IMR-90 (cell line): ENCODE data around the gene CORO1C. TPM values are rescaled to one million over a fixed set of nuclear protein-coding genes. Genes with fewer than 3 reads are reported as not detected.

Experiments used
- ATAC-seq: fragments of 200-7000 bp; cut with Tn5 transposase; 2 replicates; pipeline ENCODE4 v1.9.1; 2020; ENCODE audit warnings: low read depth, mild to moderate bottlenecking, moderate library complexity
- BruUV-seq: library from RNA; stranded (reverse); fragments of 400-500 nt; replicated peaks from 2 replicates; lab custom pipeline; 2021; lab: Mats Ljungman, UMichigan
- CTCF ChIA-PET: fragments of 300-600 bp; formaldehyde crosslinking; extraction: SDS; loops from one replicate; lab custom pipeline; 2021; ENCODE audit warnings: antibody characterized with exemption; lab: Yijun Ruan, JAX
- POLR2A ChIA-PET: fragments of 300-600 bp; sonication (Branson Sonifier 250); formaldehyde crosslinking; loops from one replicate; lab custom pipeline; 2022; ENCODE audit warnings: antibody characterized with exemption; ENCODE audit not compliant: unreplicated experiment; lab: Charles Lee
- DNase-seq: peaks from one replicate; pipeline ENCODE4 v3.0.0; 2013
- H2AFZ ChIP-seq: replicated peaks from 2 replicates; pipeline ENCODE3; 2013; ENCODE audit warnings: low read length, mild to moderate bottlenecking; ENCODE audit not compliant: poor library complexity
- H2AK5ac ChIP-seq: 2 replicates; pipeline ENCODE4 v1.6.1; 2013; ENCODE audit warnings: low read depth, low read length, inconsistent platforms
- H2AK9ac ChIP-seq: replicated peaks from 2 replicates; pipeline ENCODE3; 2013; ENCODE audit warnings: mild to moderate bottlenecking, low read depth, low read length, moderate library complexity; ENCODE audit not compliant: poor library complexity
- H2BK120ac ChIP-seq: 2 replicates; pipeline ENCODE4 v1.6.1; 2013; ENCODE audit warnings: low read depth, low read length, inconsistent platforms
- H2BK15ac ChIP-seq: 3 replicates; pipeline ENCODE4 v1.6.1; 2013; ENCODE audit warnings: low read depth, low read length, inconsistent platforms
- H2BK20ac ChIP-seq: 2 replicates; pipeline ENCODE4 v1.6.1; 2013; ENCODE audit warnings: low read depth, mild to moderate bottlenecking, inconsistent platforms, low read length, moderate library complexity
- H2BK5ac ChIP-seq: 2 replicates; pipeline ENCODE4 v1.6.1; 2013; ENCODE audit warnings: mild to moderate bottlenecking, low read depth, low read length, inconsistent platforms; ENCODE audit not compliant: poor library complexity, severe bottlenecking
- H3K14ac ChIP-seq: replicated peaks from 2 replicates; pipeline ENCODE4 v1.6.1; 2013; ENCODE audit warnings: low read depth, low read length, inconsistent platforms
- H3K18ac ChIP-seq: 2 replicates; pipeline ENCODE4 v1.6.1; 2013; ENCODE audit warnings: low read depth, low read length, control low read depth
- H3K23ac ChIP-seq: 2 replicates; pipeline ENCODE4 v1.6.1; 2013; ENCODE audit warnings: low read depth, low read length, inconsistent platforms
- H3K27ac ChIP-seq: 2 replicates; pipeline ENCODE4 v1.5.1; 2013; ENCODE audit warnings: mild to moderate bottlenecking, control low read depth, low read length; ENCODE audit not compliant: insufficient read depth
- H3K27me3 ChIP-seq: 2 replicates; pipeline ENCODE4 v1.6.1; 2013; ENCODE audit warnings: low read length; ENCODE audit not compliant: control insufficient read depth, insufficient read depth
- H3K36me3 ChIP-seq: 2 replicates; pipeline ENCODE4 v1.6.1; 2013; ENCODE audit warnings: low read length, mixed read lengths; ENCODE audit not compliant: control insufficient read depth, insufficient read depth
- H3K4ac ChIP-seq: 2 replicates; pipeline ENCODE4 v1.6.1; 2013; ENCODE audit warnings: low read depth, low read length, inconsistent platforms
- H3K4me1 ChIP-seq: 2 replicates; pipeline ENCODE4 v1.6.1; 2013; ENCODE audit warnings: low read length, mixed read lengths; ENCODE audit not compliant: control insufficient read depth, insufficient read depth
- H3K4me2 ChIP-seq: 2 replicates; pipeline ENCODE4 v1.6.1; 2013; ENCODE audit warnings: low read depth, mild to moderate bottlenecking, control low read depth, low read length, moderate library complexity
- H3K4me3 ChIP-seq: 2 replicates; pipeline ENCODE4 v1.5.1; 2013; ENCODE audit warnings: low read depth, mild to moderate bottlenecking, control low read depth, low read length, moderate library complexity; ENCODE audit not compliant: insufficient read depth
- H3K56ac ChIP-seq: 2 replicates; pipeline ENCODE4 v1.6.1; 2013; ENCODE audit warnings: low read length, inconsistent platforms; ENCODE audit not compliant: insufficient read depth; ENCODE audit errors: extremely low read depth
- H3K79me1 ChIP-seq, 2 experiments: 2 replicates each; pipeline ENCODE4 v1.6.1; 2013; ENCODE audit warnings: low read length in 2 of 2, inconsistent platforms in 1 of 2, low read depth in 1 of 2
- H3K9ac ChIP-seq: 2 replicates; pipeline ENCODE4 v1.6.1; 2013; ENCODE audit warnings: low read depth, low read length, control low read depth
- H3K9me1 ChIP-seq: 2 replicates; pipeline ENCODE4 v1.6.1; 2013; ENCODE audit warnings: low read length, inconsistent platforms; ENCODE audit not compliant: insufficient read depth
- H3K9me3 ChIP-seq: 2 replicates; pipeline ENCODE4 v1.6.1; 2013; ENCODE audit warnings: low read length; ENCODE audit not compliant: control insufficient read depth, insufficient read depth
- H4K20me1 ChIP-seq: 2 replicates; pipeline ENCODE4 v1.6.1; 2013; ENCODE audit warnings: low read length, inconsistent platforms; ENCODE audit not compliant: insufficient read depth
- H4K5ac ChIP-seq: 2 replicates; pipeline ENCODE4 v1.6.1; 2013; ENCODE audit warnings: mild to moderate bottlenecking, low read depth, low read length, control low read depth
- H4K8ac ChIP-seq, 2 experiments: 2 replicates each; pipeline ENCODE4 v1.6.1; 2013; ENCODE audit warnings: low read depth in 2 of 2, low read length in 2 of 2, control low read depth in 1 of 2, inconsistent platforms in 1 of 2
- H4K91ac ChIP-seq: 2 replicates; pipeline ENCODE4 v1.6.1; 2013; ENCODE audit warnings: low read depth, low read length, inconsistent platforms; ENCODE audit not compliant: insufficient read depth
- MAFK ChIP-seq: IDR thresholded peaks from 2 replicates; pipeline ENCODE4 v1.6.1; 2012; ENCODE audit warnings: low read depth, low read length, improper control_type of control experiment
- RCOR1 ChIP-seq: IDR thresholded peaks from 2 replicates; pipeline ENCODE4 v1.6.1; 2012; ENCODE audit warnings: mild to moderate bottlenecking, low read length, improper control_type of control experiment; ENCODE audit not compliant: insufficient replicate concordance
- WGBS, 2 experiments: methylation state at CpG; one replicate each; pipeline versions ENCODE4 v1.1.5 to v1.1.7; 2013; ENCODE audit warnings: missing lambda C conversion rate in 2 of 2; ENCODE audit not compliant: insufficient read length in 1 of 2; ENCODE audit errors: extremely low coverage in 2 of 2; 5-methylcytosine and 5-hydroxymethylcytosine counted together
- dilution Hi-C: fragments of 300-500 bp; cut with HindIII; formaldehyde crosslinking; loops from one replicate; pipeline ENCODE4 v1.14.3; 2018; ENCODE audit warnings: low sequenced_read_pairs; ENCODE audit not compliant: unreplicated experiment
- in situ Hi-C: fragments of 300-500 bp; cut with MboI; formaldehyde crosslinking; loops from 3 replicates; pipeline ENCODE4 v1.14.3; 2019; ENCODE audit warnings: low sequenced_read_pairs, inconsistent platforms, mixed read lengths
- intact Hi-C: fragments of 100-400 bp; cut with micrococcal nuclease; formaldehyde crosslinking; loops from 2 replicates; pipeline ENCODE4 v1.10.0; 2022
- polyA plus RNA-seq, 3 experiments: library from polyadenylated mRNA; depleted of rRNA; stranded (reverse); fragments of >200 nt; gene quantifications; 2 replicates each; pipeline ENCODE4 v1.2.3, GENCODE V29; 2012; ENCODE audit warnings: low replicate concordance in 1 of 3
- total RNA-seq: library from RNA; depleted of rRNA; stranded (reverse); fragments of >200 nt; gene quantifications from 2 replicates; pipeline ENCODE4 v1.2.3, GENCODE V29; 2012

CORO1C gene
- total and polyA plus RNA-seq, 2 of the 4 experiments (the other 2 are of a cell fraction), result 675 to 1,100 TPM

- H4K20me1 ChIP-seq, result peaks cover 58% of the 10 kb centered on the region
- H3K79me1 ChIP-seq, result peaks cover 0 to 23% of the 10 kb centered on the region in 2 experiments; a peak in 2 of 4 replicates
- intact Hi-C loops (no loop called here), dilution Hi-C loops (no loop called here), in situ Hi-C loops (no loop called here)
- ChIA-PET POLR2A (interaction anchor here (0.6 kb wide), 2 partner anchors 29 to 115 kb away, joined by 3 read pairs; no protein-coding TSS in a partner anchor), CTCF (interaction anchor here (1.0 to 1.6 kb wide), 3 partner anchors 16 to 119 kb away, joined by 3 to 4 read pairs (median 3); no protein-coding TSS in a partner anchor)
- H3K27me3 ChIP-seq, result no peaks in the 10 kb centered on the region
- H2AFZ ChIP-seq, result no peak overlapping the region
- peak overlapping the region; percentile 57; the same call in 1 of the 2 replicates for H2AK5ac ChIP-seq
- H2BK20ac ChIP-seq, result peak overlapping the region; percentile 61; the same call in 1 of the 2 replicates
- H4K91ac ChIP-seq, result 0 out of 2 replicates have a peak overlapping the region, but pooled peaks have one; percentile 51
- H3K14ac ChIP-seq, result peak overlapping the region; percentile 53; the same call in 1 of the 2 replicates
- peak overlapping the region; percentile 78; the same call in 1 of the 2 replicates for H3K4ac ChIP-seq
- peak overlapping the region; percentile 60; the same call in 1 of the 2 replicates for H3K9ac ChIP-seq
- peak overlapping the region; percentile 60; the same call in 1 of the 2 replicates for H3K56ac ChIP-seq
- H3K4me2 ChIP-seq, result peak overlapping the region; percentile 55; the same call in 1 of the 2 replicates
- H2BK120ac ChIP-seq, result peak overlapping the region; percentile 65
- H3K18ac ChIP-seq, result peak overlapping the region; percentile 92
- no peak overlapping the region for H3K4me3 ChIP-seq
- peak overlapping the region; percentile 83; the same call in 1 of the 2 replicates for H3K23ac ChIP-seq
- WGBS, 2 experiments, result no CpG with 5 or more reads among the region's 4 CpGs
- H3K36me3 ChIP-seq, result peaks cover 6% of the 10 kb centered on the region
- peak overlapping the region; percentile 97 for H2BK5ac ChIP-seq
- peak overlapping the region; percentile 73; the same call in 1 of the 2 replicates for H3K27ac ChIP-seq
- DNase-seq (no peak), ATAC-seq (peak; percentile 10; the same call in 1 of the 2 replicates)
- H2BK15ac ChIP-seq, result no peak overlapping the region
- TF ChIP-seq MAFK (0 out of 2 replicates have a peak, but pooled peaks have one; percentile 1), RCOR1 (no peak)
- peaks cover 25% of the 10 kb centered on the region for H3K4me1 ChIP-seq
- peak overlapping the region in 1 of 2 experiments; percentile 68; a peak in 2 of 4 replicates for H4K8ac ChIP-seq
- H3K9me1 ChIP-seq, result peaks cover 10% of the 10 kb centered on the region
- peak overlapping the region; percentile 87; the same call in 1 of the 2 replicates for H4K5ac ChIP-seq
- H3K9me3 ChIP-seq, result no peaks in the 10 kb centered on the region
- H2AK9ac ChIP-seq, result no peak overlapping the region
- no TSS peak for BruUV-seq
These were observed 45.7 kb downstream of the CORO1C start for GRCh38 chr12:108685469-108686260.
